NB4 (cell line): Measurements from ENCODE around the gene SLC13A2.

Experiments used
- POLR2A ChIP-seq: IDR thresholded peaks from 2 replicates; pipeline ENCODE4 v1.6.1; 2011; ENCODE audit warnings: mild to moderate bottlenecking; ENCODE audit not compliant: insufficient read length; ENCODE audit errors: extremely low read depth
- TF ChIP-seq, protein P1 (sequence below): IDR thresholded peaks from one replicate; pipeline ENCODE4 v1.5.1; 2012; ENCODE audit warnings: low read depth, low read length
- TF ChIP-seq, protein P2 (sequence below): IDR thresholded peaks from 2 replicates; pipeline ENCODE4 v1.6.1; 2011; ENCODE audit warnings: low read depth, low read length

DNA sequence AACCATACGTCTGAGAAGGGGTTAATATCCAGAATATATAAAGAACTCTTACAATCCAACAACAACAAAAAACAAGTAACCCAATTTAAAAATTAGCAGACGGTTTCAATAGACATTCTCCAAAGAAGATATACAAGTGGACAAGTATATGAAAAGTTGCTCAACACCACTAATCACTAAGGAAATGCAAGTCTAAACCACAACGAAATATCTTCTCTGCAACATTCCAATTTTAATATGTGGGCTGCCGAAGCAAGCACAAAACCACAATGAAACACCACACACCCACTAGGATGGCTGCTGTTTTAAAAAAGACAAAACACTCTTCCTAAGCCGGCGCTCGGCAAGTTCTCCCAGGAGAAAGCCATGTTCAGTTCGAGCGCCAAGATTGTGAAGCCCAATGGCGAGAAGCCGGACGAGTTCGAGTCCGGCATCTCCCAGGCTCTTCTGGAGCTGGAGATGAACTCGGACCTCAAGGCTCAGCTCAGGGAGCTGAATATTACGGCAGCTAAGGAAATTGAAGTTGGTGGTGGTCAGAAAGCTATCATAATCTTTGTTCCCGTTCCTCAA is 5.9 kb upstream of the SLC13A2 start:
- TF ChIP-seq, protein P1, sequence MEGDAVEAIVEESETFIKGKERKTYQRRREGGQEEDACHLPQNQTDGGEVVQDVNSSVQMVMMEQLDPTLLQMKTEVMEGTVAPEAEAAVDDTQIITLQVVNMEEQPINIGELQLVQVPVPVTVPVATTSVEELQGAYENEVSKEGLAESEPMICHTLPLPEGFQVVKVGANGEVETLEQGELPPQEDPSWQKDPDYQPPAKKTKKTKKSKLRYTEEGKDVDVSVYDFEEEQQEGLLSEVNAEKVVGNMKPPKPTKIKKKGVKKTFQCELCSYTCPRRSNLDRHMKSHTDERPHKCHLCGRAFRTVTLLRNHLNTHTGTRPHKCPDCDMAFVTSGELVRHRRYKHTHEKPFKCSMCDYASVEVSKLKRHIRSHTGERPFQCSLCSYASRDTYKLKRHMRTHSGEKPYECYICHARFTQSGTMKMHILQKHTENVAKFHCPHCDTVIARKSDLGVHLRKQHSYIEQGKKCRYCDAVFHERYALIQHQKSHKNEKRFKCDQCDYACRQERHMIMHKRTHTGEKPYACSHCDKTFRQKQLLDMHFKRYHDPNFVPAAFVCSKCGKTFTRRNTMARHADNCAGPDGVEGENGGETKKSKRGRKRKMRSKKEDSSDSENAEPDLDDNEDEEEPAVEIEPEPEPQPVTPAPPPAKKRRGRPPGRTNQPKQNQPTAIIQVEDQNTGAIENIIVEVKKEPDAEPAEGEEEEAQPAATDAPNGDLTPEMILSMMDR, result no peak
- TF ChIP-seq POLR2A, result no peak
- TF ChIP-seq, protein P2, sequence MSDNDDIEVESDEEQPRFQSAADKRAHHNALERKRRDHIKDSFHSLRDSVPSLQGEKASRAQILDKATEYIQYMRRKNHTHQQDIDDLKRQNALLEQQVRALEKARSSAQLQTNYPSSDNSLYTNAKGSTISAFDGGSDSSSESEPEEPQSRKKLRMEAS, result no peak
